ENCODE measurements around the gene DIP2C.

DIP2C gene

DNA sequence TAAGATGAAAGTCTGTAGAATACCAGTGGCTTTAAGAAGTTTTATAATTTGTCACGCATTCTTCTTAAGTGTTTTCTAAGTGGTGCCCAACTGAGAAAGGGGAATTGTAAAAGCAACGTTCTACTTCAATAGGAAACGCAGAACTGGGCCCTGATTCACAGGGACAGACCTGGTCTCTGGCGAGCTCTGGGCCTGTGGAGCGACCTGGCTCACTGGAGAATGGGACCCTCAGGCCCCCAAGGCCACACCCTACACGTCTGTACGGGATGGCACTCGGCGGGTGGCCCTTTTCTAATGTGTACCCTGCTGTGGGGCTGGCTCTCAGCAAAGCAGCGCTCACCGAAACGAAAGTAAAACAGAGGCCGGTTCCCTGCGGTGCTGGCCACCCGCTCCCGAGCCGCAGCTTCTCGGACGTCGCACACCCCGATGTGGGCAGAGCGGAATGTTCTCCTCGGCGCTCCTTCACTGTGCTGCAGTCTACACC, 205.0 kb downstream of the DIP2C start:
- Histone ChIP-seq H3K23ac (ENCODE audit: low read length) (no peak overlapping the region), H3K18ac (ENCODE audit: low read length) (no peak overlapping the region), H4K5ac (ENCODE audit: low read length) (no peak overlapping the region), H3K27ac (ENCODE audit: low read depth, low read length) (no peak overlapping the region), H3K36me3 (ENCODE audit: control insufficient read depth, insufficient read depth, low read length) (no peaks in the 10 kb centered on the region), H2BK5ac (ENCODE audit: low read length) (no peak overlapping the region), H3K4me2 (ENCODE audit: low read length) (no peak overlapping the region), H3K27me3 (ENCODE audit: insufficient read depth, low read length, poor library complexity) (no peaks in the 10 kb centered on the region), H2BK120ac (ENCODE audit: low read depth, low read length) (no peak overlapping the region), H3K4ac (ENCODE audit: low read depth, low read length) (no peak overlapping the region), H2BK15ac (replicated peaks; ENCODE audit: low read depth) (no peak overlapping the region), H3K56ac (ENCODE audit: low read length) (peak overlapping the region; percentile 2), H3K79me1 (ENCODE audit: low read length) (no peaks in the 10 kb centered on the region), H2AK5ac (ENCODE audit: low read length) (no peak overlapping the region), H3K4me1 (ENCODE audit: control insufficient read depth, low read depth, low read length) (no peaks in the 10 kb centered on the region), H3K9ac (ENCODE audit: low read length) (no peak overlapping the region), H3K4me3 (ENCODE audit: low read length) (no peak overlapping the region), H4K8ac (ENCODE audit: low read depth, low read length) (no peak overlapping the region), H3K79me2 (ENCODE audit: control insufficient read depth, insufficient read depth, low read length) (no peaks in the 10 kb centered on the region)
- WGBS (ENCODE audit: extremely low coverage, insufficient coverage, low lambda C conversion rate): no CpG with 5 or more reads among the region's 24 CpGs
- no peak for DNase-seq

DNA sequence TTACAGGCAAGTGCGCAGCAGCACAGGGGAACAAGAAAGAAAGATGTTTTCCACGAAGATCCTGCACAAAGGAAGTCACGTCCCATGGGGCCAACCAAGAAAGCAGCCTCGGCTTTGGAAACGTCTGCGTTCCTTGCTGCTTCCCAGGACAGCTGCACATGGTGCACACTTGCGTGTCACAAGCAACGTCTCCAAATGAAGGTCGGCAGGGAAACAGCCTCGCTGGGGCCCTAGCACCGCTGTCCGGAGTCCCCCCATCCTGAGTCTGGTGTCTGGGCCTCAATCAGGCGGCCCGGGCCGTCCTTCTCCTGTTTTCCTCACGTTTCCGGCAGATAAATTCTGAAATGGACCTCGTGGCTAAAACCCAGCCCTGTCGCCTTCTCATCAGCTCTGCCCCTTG, 206.2 kb downstream of the DIP2C start:
- H3K23ac ChIP-seq (ENCODE audit: low read length): no peak overlapping the region
- no peak overlapping the region for H2BK15ac ChIP-seq (replicated peaks; ENCODE audit: low read depth)
- H2AK5ac ChIP-seq (ENCODE audit: low read length): no peak overlapping the region
- H3K36me3 ChIP-seq (ENCODE audit: control insufficient read depth, insufficient read depth, low read length): no peaks in the 10 kb centered on the region
- H3K4me3 ChIP-seq (ENCODE audit: low read length): no peak overlapping the region
- H3K79me1 ChIP-seq (ENCODE audit: low read length): no peaks in the 10 kb centered on the region
- no peak overlapping the region for H3K4me2 ChIP-seq (ENCODE audit: low read length)
- no peak overlapping the region for H2BK120ac ChIP-seq (ENCODE audit: low read depth, low read length)
- H3K18ac ChIP-seq (ENCODE audit: low read length): no peak overlapping the region
- no peaks in the 10 kb centered on the region for H3K79me2 ChIP-seq (ENCODE audit: control insufficient read depth, insufficient read depth, low read length)
- no peak overlapping the region for H4K5ac ChIP-seq (ENCODE audit: low read length)
- no peak overlapping the region for H2BK5ac ChIP-seq (ENCODE audit: low read length)
- H3K27ac ChIP-seq (ENCODE audit: low read depth, low read length): no peak overlapping the region
- DNase-seq: no peak
- no peaks in the 10 kb centered on the region for H3K4me1 ChIP-seq (ENCODE audit: control insufficient read depth, low read depth, low read length)
- no peak overlapping the region for H3K56ac ChIP-seq (ENCODE audit: low read length)
- no peak overlapping the region for H4K8ac ChIP-seq (ENCODE audit: low read depth, low read length)
- no peaks in the 10 kb centered on the region for H3K27me3 ChIP-seq (ENCODE audit: insufficient read depth, low read length, poor library complexity)
- no peak overlapping the region for H3K4ac ChIP-seq (ENCODE audit: low read depth, low read length)
- no peak overlapping the region for H3K9ac ChIP-seq (ENCODE audit: low read length)
- WGBS (ENCODE audit: extremely low coverage, insufficient coverage, low lambda C conversion rate): no CpG with 5 or more reads among the region's 19 CpGs

DNA sequence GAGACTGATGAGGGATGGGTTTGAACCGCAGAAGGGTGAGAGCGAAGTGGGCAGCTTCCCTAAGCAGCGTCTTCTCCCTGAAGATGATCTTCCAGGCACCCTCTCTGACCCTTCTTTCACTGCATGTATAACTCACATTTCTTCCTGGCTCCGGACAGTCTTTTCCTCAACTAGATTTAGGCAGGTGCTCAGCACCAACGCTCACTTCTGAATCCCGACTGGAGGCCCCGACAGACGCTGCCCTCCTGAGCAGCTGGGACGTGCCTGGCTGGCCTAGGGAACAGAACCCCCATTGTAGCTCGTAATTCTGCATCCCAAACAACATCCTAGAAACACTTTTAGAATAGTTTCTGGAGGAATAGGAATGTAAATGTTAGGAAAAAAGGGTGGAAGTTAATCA, 206.6 kb downstream of the DIP2C start:
- H2BK5ac ChIP-seq (ENCODE audit: low read length): no peak overlapping the region
- H3K79me1 ChIP-seq (ENCODE audit: low read length): no peaks in the 10 kb centered on the region
- DNase-seq: no peak
- no peak overlapping the region for H3K18ac ChIP-seq (ENCODE audit: low read length)
- H3K27ac ChIP-seq (ENCODE audit: low read depth, low read length): no peak overlapping the region
- H3K4me1 ChIP-seq (ENCODE audit: control insufficient read depth, low read depth, low read length): no peaks in the 10 kb centered on the region
- H4K5ac ChIP-seq (ENCODE audit: low read length): no peak overlapping the region
- H2AK5ac ChIP-seq (ENCODE audit: low read length): no peak overlapping the region
- no peak overlapping the region for H3K23ac ChIP-seq (ENCODE audit: low read length)
- no peaks in the 10 kb centered on the region for H3K36me3 ChIP-seq (ENCODE audit: control insufficient read depth, insufficient read depth, low read length)
- no peak overlapping the region for H2BK120ac ChIP-seq (ENCODE audit: low read depth, low read length)
- H4K8ac ChIP-seq (ENCODE audit: low read depth, low read length): no peak overlapping the region
- H2BK15ac ChIP-seq (replicated peaks; ENCODE audit: low read depth): no peak overlapping the region
- no peak overlapping the region for H3K4ac ChIP-seq (ENCODE audit: low read depth, low read length)
- no peak overlapping the region for H3K4me3 ChIP-seq (ENCODE audit: low read length)
- H3K4me2 ChIP-seq (ENCODE audit: low read length): no peak overlapping the region
- H3K27me3 ChIP-seq (ENCODE audit: insufficient read depth, low read length, poor library complexity): no peaks in the 10 kb centered on the region
- whole genome bisulfite sequencing (ENCODE audit: extremely low coverage, insufficient coverage, low lambda C conversion rate): no CpG with 5 or more reads among the region's 10 CpGs
- no peak overlapping the region for H3K56ac ChIP-seq (ENCODE audit: low read length)
- no peak overlapping the region for H3K9ac ChIP-seq (ENCODE audit: low read length)
- no peaks in the 10 kb centered on the region for H3K79me2 ChIP-seq (ENCODE audit: control insufficient read depth, insufficient read depth, low read length)

DNA sequence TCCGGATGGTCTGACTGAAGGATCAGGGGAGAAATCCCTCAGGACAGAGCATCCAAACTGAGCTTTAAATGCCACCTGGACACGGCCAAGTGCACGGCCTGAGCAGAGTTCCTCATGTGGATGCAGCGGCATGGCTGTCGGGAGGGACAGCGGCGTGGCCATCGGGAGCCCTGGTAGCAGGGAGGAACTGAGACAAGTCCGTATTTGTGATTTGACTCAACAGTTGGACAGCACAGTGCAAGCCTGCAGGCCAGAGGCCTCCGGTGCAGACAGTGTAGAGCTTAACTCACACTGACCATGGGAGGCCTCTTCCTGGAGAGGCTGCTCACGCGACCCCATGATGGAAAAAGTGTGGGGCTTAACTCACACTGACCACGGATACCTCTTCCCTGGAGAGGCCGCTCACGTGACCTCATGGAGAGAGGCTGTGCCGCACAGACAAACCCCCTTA, 207.4 kb downstream of the DIP2C start:
- no CpG with 5 or more reads among the region's 16 CpGs for WGBS (ENCODE audit: extremely low coverage, insufficient coverage, low lambda C conversion rate)
- Histone ChIP-seq H3K79me2 (ENCODE audit: control insufficient read depth, insufficient read depth, low read length) (no peaks in the 10 kb centered on the region), H3K18ac (ENCODE audit: low read length) (no peak overlapping the region), H3K27ac (ENCODE audit: low read depth, low read length) (no peak overlapping the region), H4K5ac (ENCODE audit: low read length) (no peak overlapping the region), H2BK15ac (replicated peaks; ENCODE audit: low read depth) (no peak overlapping the region), H3K79me1 (ENCODE audit: low read length) (no peaks in the 10 kb centered on the region), H3K9ac (ENCODE audit: low read length) (no peak overlapping the region), H4K8ac (ENCODE audit: low read depth, low read length) (no peak overlapping the region), H2AK5ac (ENCODE audit: low read length) (no peak overlapping the region), H3K4me2 (ENCODE audit: low read length) (no peak overlapping the region), H3K4me1 (ENCODE audit: control insufficient read depth, low read depth, low read length) (no peaks in the 10 kb centered on the region), H3K36me3 (ENCODE audit: control insufficient read depth, insufficient read depth, low read length) (no peaks in the 10 kb centered on the region), H2BK5ac (ENCODE audit: low read length) (no peak overlapping the region), H3K4me3 (ENCODE audit: low read length) (no peak overlapping the region), H3K27me3 (ENCODE audit: insufficient read depth, low read length, poor library complexity) (no peaks in the 10 kb centered on the region), H3K56ac (ENCODE audit: low read length) (no peak overlapping the region), H3K4ac (ENCODE audit: low read depth, low read length) (no peak overlapping the region), H2BK120ac (ENCODE audit: low read depth, low read length) (no peak overlapping the region), H3K23ac (ENCODE audit: low read length) (no peak overlapping the region)
- DNase-seq: no peak

DNA sequence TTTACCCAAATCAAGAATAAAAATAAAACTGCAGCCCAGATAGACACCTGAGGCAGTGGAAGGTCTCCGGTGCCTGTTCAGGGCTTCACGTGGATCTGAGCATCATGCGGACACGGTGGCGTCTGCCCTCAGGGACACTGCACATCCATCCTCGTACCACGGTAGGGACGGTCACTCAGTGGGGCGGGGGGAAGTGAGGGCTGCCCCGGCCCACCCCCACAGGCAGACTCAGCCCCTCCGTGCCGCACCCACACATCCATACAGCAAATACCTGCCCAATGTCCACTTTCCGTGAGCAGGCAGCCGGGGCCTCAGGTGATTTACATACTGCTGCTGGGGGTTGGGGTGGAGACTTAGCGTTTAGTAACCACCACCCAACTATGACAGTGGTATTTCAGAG, 207.8 kb downstream of the DIP2C start:
- no peak for DNase-seq

DNA sequence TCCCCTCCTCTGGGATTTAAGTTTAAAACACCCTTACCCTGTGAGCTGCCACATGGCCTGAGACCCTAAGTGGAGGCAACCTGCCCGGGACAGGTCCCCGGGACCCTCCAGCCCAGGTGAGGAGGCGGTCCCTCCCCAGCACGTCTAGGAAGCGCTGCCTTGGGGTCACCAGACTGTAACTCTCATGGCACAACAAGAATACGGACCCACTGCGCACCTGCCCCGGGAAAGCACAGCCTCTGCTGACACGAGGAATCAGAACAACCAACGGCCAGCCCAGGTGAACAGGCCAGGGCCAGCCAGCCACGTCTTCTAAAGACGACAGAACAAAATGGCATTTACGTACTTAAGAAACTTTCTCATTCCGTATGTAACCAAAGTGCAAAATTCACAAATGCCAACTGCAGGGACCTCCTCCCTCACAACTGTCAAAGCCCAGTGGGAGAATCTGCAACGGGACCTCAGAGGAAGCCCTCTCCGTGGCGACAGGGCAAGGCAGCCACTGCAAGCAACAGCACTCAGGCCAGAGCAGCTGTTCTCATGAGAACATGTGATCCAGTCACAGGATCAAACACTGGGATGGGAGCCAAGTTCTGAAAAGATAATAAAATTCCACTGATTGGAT, 208.4 kb downstream of the DIP2C start:
- no peak overlapping the region for H2AK5ac ChIP-seq (ENCODE audit: low read length)
- H3K4me1 ChIP-seq (ENCODE audit: control insufficient read depth, low read depth, low read length): no peaks in the 10 kb centered on the region
- H3K4me2 ChIP-seq (ENCODE audit: low read length): no peak overlapping the region
- no peak overlapping the region for H4K8ac ChIP-seq (ENCODE audit: low read depth, low read length)
- H3K4ac ChIP-seq (ENCODE audit: low read depth, low read length): no peak overlapping the region
- H2BK15ac ChIP-seq (replicated peaks; ENCODE audit: low read depth): no peak overlapping the region
- H2BK120ac ChIP-seq (ENCODE audit: low read depth, low read length): no peak overlapping the region
- H3K27ac ChIP-seq (ENCODE audit: low read depth, low read length): no peak overlapping the region
- H3K18ac ChIP-seq (ENCODE audit: low read length): no peak overlapping the region
- no peak overlapping the region for H3K9ac ChIP-seq (ENCODE audit: low read length)
- no CpG with 5 or more reads among the region's 17 CpGs for WGBS (ENCODE audit: extremely low coverage, insufficient coverage, low lambda C conversion rate)
- no peaks in the 10 kb centered on the region for H3K27me3 ChIP-seq (ENCODE audit: insufficient read depth, low read length, poor library complexity)
- H3K79me1 ChIP-seq (ENCODE audit: low read length): no peaks in the 10 kb centered on the region
- H3K36me3 ChIP-seq (ENCODE audit: control insufficient read depth, insufficient read depth, low read length): no peaks in the 10 kb centered on the region
- H3K23ac ChIP-seq (ENCODE audit: low read length): no peak overlapping the region
- no peak overlapping the region for H3K56ac ChIP-seq (ENCODE audit: low read length)
- H3K4me3 ChIP-seq (ENCODE audit: low read length): no peak overlapping the region
- H4K5ac ChIP-seq (ENCODE audit: low read length): no peak overlapping the region
- H2BK5ac ChIP-seq (ENCODE audit: low read length): no peak overlapping the region
- DNase-seq: no peak
- no peaks in the 10 kb centered on the region for H3K79me2 ChIP-seq (ENCODE audit: control insufficient read depth, insufficient read depth, low read length)

More for the DNA sequence above, 207.8 kb downstream of the DIP2C start:
- no peaks in the 10 kb centered on the region for H3K36me3 ChIP-seq (ENCODE audit: control insufficient read depth, insufficient read depth, low read length)
- H3K18ac ChIP-seq (ENCODE audit: low read length): no peak overlapping the region
- H3K23ac ChIP-seq (ENCODE audit: low read length): no peak overlapping the region
- H3K4me3 ChIP-seq (ENCODE audit: low read length): no peak overlapping the region
- no peaks in the 10 kb centered on the region for H3K27me3 ChIP-seq (ENCODE audit: insufficient read depth, low read length, poor library complexity)
- H2BK120ac ChIP-seq (ENCODE audit: low read depth, low read length): no peak overlapping the region
- no peaks in the 10 kb centered on the region for H3K79me1 ChIP-seq (ENCODE audit: low read length)
- H3K4me2 ChIP-seq (ENCODE audit: low read length): no peak overlapping the region
- H4K5ac ChIP-seq (ENCODE audit: low read length): no peak overlapping the region
- no peak overlapping the region for H2AK5ac ChIP-seq (ENCODE audit: low read length)
- no peak overlapping the region for H3K9ac ChIP-seq (ENCODE audit: low read length)
- no peak overlapping the region for H3K27ac ChIP-seq (ENCODE audit: low read depth, low read length)
- no peak overlapping the region for H4K8ac ChIP-seq (ENCODE audit: low read depth, low read length)
- no peak overlapping the region for H3K56ac ChIP-seq (ENCODE audit: low read length)
- H3K79me2 ChIP-seq (ENCODE audit: control insufficient read depth, insufficient read depth, low read length): no peaks in the 10 kb centered on the region
- H2BK5ac ChIP-seq (ENCODE audit: low read length): no peak overlapping the region
- no peaks in the 10 kb centered on the region for H3K4me1 ChIP-seq (ENCODE audit: control insufficient read depth, low read depth, low read length)
- no CpG with 5 or more reads among the region's 15 CpGs for WGBS (ENCODE audit: extremely low coverage, insufficient coverage, low lambda C conversion rate)
- no peak overlapping the region for H2BK15ac ChIP-seq (replicated peaks; ENCODE audit: low read depth)
- no peak overlapping the region for H3K4ac ChIP-seq (ENCODE audit: low read depth, low read length)
